Hepatocyte (in vitro differentiated cells): ENCODE data around the gene POU5F1.

Source experiments
- EZH2 ChIP-seq: fragments of 200-600 bp; sonication (generic); IDR thresholded peaks from 2 replicates; pipeline ENCODE4 v1.6.1; 2016; ENCODE audit warnings: antibody characterized with exemption, mild to moderate bottlenecking, borderline replicate concordance
- EZH2phosphoT487 ChIP-seq: fragments of 200-600 bp; sonication (generic); IDR thresholded peaks from one replicate; pipeline ENCODE4 v1.6.1; 2018; ENCODE audit warnings: antibody characterized with exemption, mild to moderate bottlenecking, low read depth, moderate library complexity; ENCODE audit not compliant: unreplicated experiment, severe bottlenecking
- TF ChIP-seq, protein P1 (sequence below): fragments of 200-600 bp; sonication (generic); IDR thresholded peaks from 2 replicates; pipeline ENCODE4 v1.5.1; 2016; ENCODE audit warnings: antibody characterized with exemption, mild to moderate bottlenecking; ENCODE audit not compliant: poor library complexity

DNA sequence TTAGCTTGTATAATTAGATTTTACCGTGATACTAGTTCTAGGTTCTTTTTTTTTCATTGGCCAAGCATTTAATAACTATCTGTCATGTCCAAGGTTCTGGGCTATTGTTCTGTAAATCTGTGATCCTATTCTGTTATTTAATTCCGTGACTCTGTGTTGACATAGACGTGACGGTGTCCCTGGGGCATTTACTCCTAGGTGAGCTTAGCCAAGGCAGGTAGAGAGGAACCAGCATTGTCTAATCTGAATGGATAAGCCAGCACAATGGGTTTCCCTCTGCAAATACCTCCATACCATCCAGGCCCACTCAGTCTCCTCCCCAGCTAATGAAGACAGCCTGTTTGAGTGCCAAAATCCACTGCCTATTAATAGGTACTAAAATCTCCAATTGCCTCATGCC is 41.4 kb downstream of the POU5F1 start:
- TF ChIP-seq EZH2 (no peak), EZH2phosphoT487 (no peak)
- TF ChIP-seq, protein P1, sequence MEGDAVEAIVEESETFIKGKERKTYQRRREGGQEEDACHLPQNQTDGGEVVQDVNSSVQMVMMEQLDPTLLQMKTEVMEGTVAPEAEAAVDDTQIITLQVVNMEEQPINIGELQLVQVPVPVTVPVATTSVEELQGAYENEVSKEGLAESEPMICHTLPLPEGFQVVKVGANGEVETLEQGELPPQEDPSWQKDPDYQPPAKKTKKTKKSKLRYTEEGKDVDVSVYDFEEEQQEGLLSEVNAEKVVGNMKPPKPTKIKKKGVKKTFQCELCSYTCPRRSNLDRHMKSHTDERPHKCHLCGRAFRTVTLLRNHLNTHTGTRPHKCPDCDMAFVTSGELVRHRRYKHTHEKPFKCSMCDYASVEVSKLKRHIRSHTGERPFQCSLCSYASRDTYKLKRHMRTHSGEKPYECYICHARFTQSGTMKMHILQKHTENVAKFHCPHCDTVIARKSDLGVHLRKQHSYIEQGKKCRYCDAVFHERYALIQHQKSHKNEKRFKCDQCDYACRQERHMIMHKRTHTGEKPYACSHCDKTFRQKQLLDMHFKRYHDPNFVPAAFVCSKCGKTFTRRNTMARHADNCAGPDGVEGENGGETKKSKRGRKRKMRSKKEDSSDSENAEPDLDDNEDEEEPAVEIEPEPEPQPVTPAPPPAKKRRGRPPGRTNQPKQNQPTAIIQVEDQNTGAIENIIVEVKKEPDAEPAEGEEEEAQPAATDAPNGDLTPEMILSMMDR = no peak
